NCI-H524 (cell line): ENCODE measurements around the gene PIK3R6.
A peak's percentile ranks its signal among the peaks of the same experiment; 100 is the strongest.

ENCODE experiments used
- DNase-seq, 2 experiments: peaks; one replicate each; lab custom pipeline; 2025; lab: John Stamatoyannopoulos, UW

PIK3R6 gene

GRCh38 chr17:8855477-8856204, 11.8 kb downstream of the PIK3R6 start:
- peak in 1 of 2 experiments; percentile 14 for DNase-seq

GRCh38 chr17:8851600-8851999, 15.9 kb downstream of the PIK3R6 start:
- no peak for DNase-seq

- no peak for DNase-seq
Measured at GRCh38 chr17:8849311-8850041, 18.0 kb downstream of the PIK3R6 start.

- no peak for DNase-seq
Measured at GRCh38 chr17:8847891-8848290, 19.6 kb downstream of the PIK3R6 start.

GRCh38 chr17:8846768-8847211, 20.7 kb downstream of the PIK3R6 start:
- DNase-seq, result peak; percentile 20 to 34

GRCh38 chr17:8844229-8845218, 22.9 kb downstream of the PIK3R6 start:
- no peak for DNase-seq

- no peak for DNase-seq
Measured at GRCh38 chr17:8843344-8843743, 24.1 kb downstream of the PIK3R6 start.

GRCh38 chr17:8841844-8842243, 25.6 kb downstream of the PIK3R6 start:
- DNase-seq, result no peak

- peak in 1 of 2 experiments; percentile 23 for DNase-seq
Measured at GRCh38 chr17:8839410-8839935, 28.0 kb downstream of the PIK3R6 start.

GRCh38 chr17:8838551-8839095, 28.9 kb downstream of the PIK3R6 start:
- DNase-seq, result no peak

GRCh38 chr17:8837563-8838075, 29.9 kb downstream of the PIK3R6 start:
- no peak for DNase-seq

- DNase-seq, result no peak
Measured at GRCh38 chr17:8836821-8837562, 30.5 kb downstream of the PIK3R6 start.

- DNase-seq, result no peak
Measured at GRCh38 chr17:8835631-8836364, 31.7 kb downstream of the PIK3R6 start.

GRCh38 chr17:8835106-8835505, 32.4 kb downstream of the PIK3R6 start:
- DNase-seq, result no peak

- peak; percentile 41 to 66 for DNase-seq
Measured at GRCh38 chr17:8832711-8833352, 34.6 kb downstream of the PIK3R6 start.

GRCh38 chr17:8831234-8831849, 36.1 kb downstream of the PIK3R6 start:
- DNase-seq, result peak in 1 of 2 experiments; percentile 15

GRCh38 chr17:8830141-8830540, 37.3 kb downstream of the PIK3R6 start:
- no peak for DNase-seq

- DNase-seq, result no peak
Measured at GRCh38 chr17:8829036-8829941, 38.2 kb downstream of the PIK3R6 start.
